GM21447 (cell line): ENCODE data around the gene OR9G4.

ENCODE experiments used
- ATAC-seq: cut with Tn5 transposase; IDR thresholded peaks from one replicate; pipeline ENCODE4 v1.9.1; 2021; ENCODE audit not compliant: unreplicated experiment

Gene OR9G4

GRCh38 chr11:56748597-56748996, at the start of gene OR9G4:
OR9G4 (minus strand) TSS chr11:56748697; CDS start chr11:56743766, 4,931 bp downstream.
- ATAC-seq: no peak

- ATAC-seq: no peak
Measured at GRCh38 chr11:56783448-56784041, 35.0 kb upstream of the OR9G4 start.

- no peak for ATAC-seq
Measured at GRCh38 chr11:56782167-56782847, 33.8 kb upstream of the OR9G4 start.

- ATAC-seq: no peak
Measured at GRCh38 chr11:56776809-56777208, 28.3 kb upstream of the OR9G4 start.

- no peak for ATAC-seq
Measured at GRCh38 chr11:56764976-56765375, 16.5 kb upstream of the OR9G4 start.

GRCh38 chr11:56751480-56751879, 3.0 kb upstream of the OR9G4 start:
- ATAC-seq: no peak

GRCh38 chr11:56750190-56750589, 1.7 kb upstream of the OR9G4 start:
- ATAC-seq: no peak

- ATAC-seq: no peak
Measured at GRCh38 chr11:56740886-56741285, 7.6 kb downstream of the OR9G4 start.

GRCh38 chr11:56740107-56740506, 8.4 kb downstream of the OR9G4 start:
- no peak for ATAC-seq

- ATAC-seq: no peak
Measured at GRCh38 chr11:56720513-56720912, 28.0 kb downstream of the OR9G4 start.

- ATAC-seq: no peak
Measured at GRCh38 chr11:56716379-56716854, 32.1 kb downstream of the OR9G4 start.

GRCh38 chr11:56714206-56714605, 34.3 kb downstream of the OR9G4 start:
- ATAC-seq: no peak

- ATAC-seq: no peak
Measured at GRCh38 chr11:56706486-56706885, 42.0 kb downstream of the OR9G4 start.

- no peak for ATAC-seq
Measured at GRCh38 chr11:56705784-56706396, 42.6 kb downstream of the OR9G4 start.

- ATAC-seq: no peak
Measured at GRCh38 chr11:56700914-56701485, 47.5 kb downstream of the OR9G4 start.

- ATAC-seq: no peak
Measured at GRCh38 chr11:56700242-56700913, 48.1 kb downstream of the OR9G4 start.

- ATAC-seq: no peak
Measured at GRCh38 chr11:56698795-56699194, 49.7 kb downstream of the OR9G4 start, which contains the start of gene OR9G1. OR9G1 (plus strand) TSS chr11:56699095; CDS start chr11:56700388, 1,293 bp downstream.

GRCh38 chr11:56693428-56693827, 55.1 kb downstream of the OR9G4 start:
- ATAC-seq: no peak
